BJ (cell line): ENCODE measurements around the gene PACSIN2. TPM values are rescaled to one million over a fixed set of nuclear protein-coding genes. Genes with fewer than 3 reads are reported as not detected.
"Not testable (repeated sequence)": the region's sequence is repeated elsewhere in the genome, so short reads cannot be mapped to it uniquely, and the experiment has no call there.

Source experiments
- CTCF ChIA-PET: fragments of 350-600 bp; formaldehyde crosslinking; extraction: SDS; loops from one replicate; lab custom pipeline; 2021; ENCODE audit warnings: antibody characterized with exemption, inconsistent platforms; lab: Yijun Ruan, JAX
- POLR2A ChIA-PET: fragments of 300-600 bp; sonication (Branson Sonifier 250); formaldehyde crosslinking; extraction: SDS; loops from one replicate; lab custom pipeline; 2021; ENCODE audit warnings: antibody characterized with exemption; lab: Charles Lee
- DNase-seq: peaks from one replicate; pipeline ENCODE4 v3.0.0-alpha.2; 2011; ENCODE audit warnings: low read depth
- H3K27me3 ChIP-seq: 2 replicates; pipeline ENCODE4 v1.6.0; 2011; ENCODE audit warnings: low read length; ENCODE audit not compliant: control insufficient read depth, insufficient read depth
- H3K36me3 ChIP-seq: 2 replicates; pipeline ENCODE4 v1.5.1; 2011; ENCODE audit warnings: low read length; ENCODE audit not compliant: control insufficient read depth, insufficient read depth
- H3K4me3 ChIP-seq: 2 replicates; pipeline ENCODE4 v1.5.1; 2011; ENCODE audit warnings: low read depth, mild to moderate bottlenecking, control low read depth, low read length
- polyA plus RNA-seq: library from polyadenylated mRNA; depleted of rRNA; stranded (reverse); fragments of >200 nt; gene quantifications from 2 replicates; pipeline ENCODE4 v1.2.3, GENCODE V29; 2011
- TF ChIP-seq, protein P1 (sequence below): IDR thresholded peaks from 2 replicates; pipeline ENCODE4 v1.5.1; 2011; ENCODE audit warnings: low read depth, mild to moderate bottlenecking, control low read depth, inconsistent platforms, low read length, moderate library complexity; ENCODE audit not compliant: insufficient read depth

Gene PACSIN2
- polyA plus RNA-seq, 1 experiment = 86.3 TPM

DNA sequence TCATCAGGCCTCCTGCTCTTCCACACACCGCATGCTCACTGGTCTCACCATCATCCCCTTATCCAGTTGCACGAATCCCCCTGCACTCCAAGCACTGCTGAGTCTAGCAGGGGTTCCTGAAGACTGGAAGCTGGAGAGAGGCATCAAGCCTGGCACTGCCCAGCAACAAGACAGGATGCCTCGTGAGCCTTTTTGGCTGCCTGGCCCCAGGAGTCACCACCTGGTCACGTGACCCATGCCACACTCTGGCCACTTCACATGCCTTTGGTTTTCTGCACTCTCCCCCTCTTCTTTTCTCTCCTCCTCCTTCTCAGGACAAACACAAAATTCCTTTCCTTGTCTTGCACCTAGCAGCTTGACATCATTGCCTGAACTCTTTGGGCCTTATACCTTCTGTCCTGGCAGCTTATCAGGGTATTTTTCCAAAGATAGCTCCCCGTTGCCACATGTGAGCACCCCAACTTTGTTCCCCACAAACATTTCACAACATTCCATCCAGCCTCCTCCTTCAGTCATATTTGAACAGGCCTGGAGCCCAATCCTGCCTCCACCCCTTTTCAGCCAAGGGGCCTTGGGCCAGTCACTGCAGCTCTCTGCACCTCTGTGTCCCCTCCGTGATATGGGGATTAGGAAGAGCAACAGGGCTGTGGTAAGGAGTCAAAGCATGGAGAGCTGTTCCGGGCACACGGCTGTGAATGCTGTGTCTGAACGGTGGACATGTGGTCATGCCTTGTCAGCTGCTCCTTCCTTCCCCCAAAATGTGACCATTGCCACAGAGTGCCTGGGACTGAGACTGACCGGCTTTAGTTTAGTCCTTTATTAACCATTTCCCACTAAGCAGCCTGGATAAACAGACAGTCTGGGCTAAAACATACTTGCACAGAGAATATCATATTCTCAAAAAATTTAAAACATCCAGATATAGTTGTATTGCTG lies 2.8 kb upstream of the PACSIN2 start:
- CTCF ChIA-PET = interaction anchor here (0.7 to 1.0 kb wide), 3 partner anchors 16 to 80 kb away, joined by 3 to 4 read pairs (median 3); no protein-coding TSS in a partner anchor
- POLR2A ChIA-PET = no interaction called here
- H3K27me3 ChIP-seq = no peaks in the 10 kb centered on the region

DNA sequence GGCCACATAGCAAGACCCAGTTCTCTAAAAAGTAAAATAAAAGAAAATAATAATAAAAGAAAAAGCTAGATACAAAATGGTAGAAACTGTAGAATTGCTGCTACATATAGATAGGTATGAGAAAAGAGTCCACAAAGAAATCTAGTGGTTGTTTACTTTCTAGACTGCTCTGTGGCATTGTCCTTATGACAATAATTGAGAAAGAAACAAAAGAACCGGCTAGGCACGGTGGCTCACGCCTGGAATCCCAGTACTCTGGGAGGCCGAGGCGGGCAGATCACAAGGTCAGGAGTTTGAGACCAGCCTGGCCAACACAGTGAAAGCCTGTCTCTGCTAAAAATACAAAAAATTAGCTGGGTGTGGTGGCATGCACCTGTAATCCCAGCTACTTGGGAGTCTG lies 1.2 kb upstream of the PACSIN2 start:
- CTCF ChIA-PET = interaction anchor here (2.6 kb wide), 1 partner anchor 18 kb away, joined by 10 read pairs; no protein-coding TSS in a partner anchor
- POLR2A ChIA-PET, H3K36me3 ChIP-seq, DNase-seq, H3K4me3 ChIP-seq, H3K27me3 ChIP-seq: not testable (repeated sequence)

More for the DNA sequence above, 2.8 kb upstream of the PACSIN2 start:
- TF ChIP-seq, protein P1, sequence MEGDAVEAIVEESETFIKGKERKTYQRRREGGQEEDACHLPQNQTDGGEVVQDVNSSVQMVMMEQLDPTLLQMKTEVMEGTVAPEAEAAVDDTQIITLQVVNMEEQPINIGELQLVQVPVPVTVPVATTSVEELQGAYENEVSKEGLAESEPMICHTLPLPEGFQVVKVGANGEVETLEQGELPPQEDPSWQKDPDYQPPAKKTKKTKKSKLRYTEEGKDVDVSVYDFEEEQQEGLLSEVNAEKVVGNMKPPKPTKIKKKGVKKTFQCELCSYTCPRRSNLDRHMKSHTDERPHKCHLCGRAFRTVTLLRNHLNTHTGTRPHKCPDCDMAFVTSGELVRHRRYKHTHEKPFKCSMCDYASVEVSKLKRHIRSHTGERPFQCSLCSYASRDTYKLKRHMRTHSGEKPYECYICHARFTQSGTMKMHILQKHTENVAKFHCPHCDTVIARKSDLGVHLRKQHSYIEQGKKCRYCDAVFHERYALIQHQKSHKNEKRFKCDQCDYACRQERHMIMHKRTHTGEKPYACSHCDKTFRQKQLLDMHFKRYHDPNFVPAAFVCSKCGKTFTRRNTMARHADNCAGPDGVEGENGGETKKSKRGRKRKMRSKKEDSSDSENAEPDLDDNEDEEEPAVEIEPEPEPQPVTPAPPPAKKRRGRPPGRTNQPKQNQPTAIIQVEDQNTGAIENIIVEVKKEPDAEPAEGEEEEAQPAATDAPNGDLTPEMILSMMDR = no peak
- Histone ChIP-seq H3K36me3 (no peaks in the 10 kb centered on the region), H3K4me3 (no peak overlapping the region)
- no peak for DNase-seq

DNA sequence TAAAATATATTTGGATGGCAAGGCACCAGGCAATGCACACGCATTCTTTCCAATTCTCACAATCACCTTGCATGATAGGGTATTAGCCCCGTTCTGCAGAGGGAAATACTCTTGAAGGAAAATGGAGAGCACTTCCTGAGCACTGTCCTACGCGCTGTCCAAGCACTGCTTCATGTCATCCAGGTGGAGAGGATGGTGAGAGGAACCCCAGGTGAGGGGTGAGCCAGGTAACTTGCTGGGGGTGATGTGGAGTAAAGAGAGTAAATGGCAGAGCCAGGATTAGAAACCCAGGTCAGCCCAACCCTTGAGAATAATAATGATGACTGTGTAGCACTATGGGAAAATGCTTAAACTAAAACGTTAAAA lies 711 bp upstream of the PACSIN2 start:
- Histone ChIP-seq H3K36me3 (no peaks in the 10 kb centered on the region), H3K4me3 (peak overlapping the region; percentile 59), H3K27me3 (no peaks in the 10 kb centered on the region)
- ChIA-PET POLR2A (interaction anchor here (0.6 to 0.8 kb wide), 5 partner anchors 12 to 316 kb away, joined by 7 to 16 read pairs (median 13); no protein-coding TSS in a partner anchor), CTCF (interaction anchor here (1.0 to 2.6 kb wide), 3 partner anchors 11 to 18 kb away, joined by 3 to 10 read pairs (median 3); no protein-coding TSS in a partner anchor)
- DNase-seq = no peak
- TF ChIP-seq, protein P1 = no peak

DNA sequence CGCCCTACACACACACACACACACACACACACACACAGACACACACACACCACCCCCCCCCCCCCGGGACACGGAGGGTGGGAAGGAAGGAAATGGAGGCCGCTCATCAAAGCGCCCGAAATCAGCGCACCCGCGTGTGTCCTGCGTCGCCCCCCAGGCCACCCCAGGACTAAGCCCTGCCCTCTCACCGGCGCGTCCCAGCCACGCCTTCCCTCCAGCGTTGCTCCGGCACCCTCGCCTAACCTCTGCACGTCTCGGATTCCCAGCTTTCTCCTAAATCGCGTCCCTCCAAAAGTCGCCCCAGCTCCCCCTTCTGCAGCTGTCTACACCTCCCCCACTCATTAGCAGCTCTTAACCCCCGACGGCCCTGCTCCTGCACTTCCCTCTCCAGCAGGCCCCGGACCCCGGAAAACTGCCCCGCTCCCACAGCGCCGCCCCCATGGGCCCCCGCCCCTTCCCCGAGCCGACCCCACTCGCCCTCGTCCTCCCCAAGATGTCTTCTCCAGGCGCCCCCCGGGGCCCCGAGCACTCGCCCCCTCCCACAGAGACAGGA lies 557 bp downstream of the PACSIN2 start:
- DNase-seq = no peak
- TF ChIP-seq, protein P1 = no peak
- POLR2A ChIA-PET = interaction anchor here (1.3 kb wide), 1 partner anchor 19 kb away, joined by 4 read pairs; no protein-coding TSS in a partner anchor
- Histone ChIP-seq H3K27me3 (no peaks in the 10 kb centered on the region), H3K4me3 (peak overlapping the region; percentile 55), H3K36me3 (no peaks in the 10 kb centered on the region)
- CTCF ChIA-PET = interaction anchor here (0.7 to 2.6 kb wide), 4 partner anchors 10 to 147 kb away, joined by 3 to 10 read pairs (median 4); no protein-coding TSS in a partner anchor

DNA sequence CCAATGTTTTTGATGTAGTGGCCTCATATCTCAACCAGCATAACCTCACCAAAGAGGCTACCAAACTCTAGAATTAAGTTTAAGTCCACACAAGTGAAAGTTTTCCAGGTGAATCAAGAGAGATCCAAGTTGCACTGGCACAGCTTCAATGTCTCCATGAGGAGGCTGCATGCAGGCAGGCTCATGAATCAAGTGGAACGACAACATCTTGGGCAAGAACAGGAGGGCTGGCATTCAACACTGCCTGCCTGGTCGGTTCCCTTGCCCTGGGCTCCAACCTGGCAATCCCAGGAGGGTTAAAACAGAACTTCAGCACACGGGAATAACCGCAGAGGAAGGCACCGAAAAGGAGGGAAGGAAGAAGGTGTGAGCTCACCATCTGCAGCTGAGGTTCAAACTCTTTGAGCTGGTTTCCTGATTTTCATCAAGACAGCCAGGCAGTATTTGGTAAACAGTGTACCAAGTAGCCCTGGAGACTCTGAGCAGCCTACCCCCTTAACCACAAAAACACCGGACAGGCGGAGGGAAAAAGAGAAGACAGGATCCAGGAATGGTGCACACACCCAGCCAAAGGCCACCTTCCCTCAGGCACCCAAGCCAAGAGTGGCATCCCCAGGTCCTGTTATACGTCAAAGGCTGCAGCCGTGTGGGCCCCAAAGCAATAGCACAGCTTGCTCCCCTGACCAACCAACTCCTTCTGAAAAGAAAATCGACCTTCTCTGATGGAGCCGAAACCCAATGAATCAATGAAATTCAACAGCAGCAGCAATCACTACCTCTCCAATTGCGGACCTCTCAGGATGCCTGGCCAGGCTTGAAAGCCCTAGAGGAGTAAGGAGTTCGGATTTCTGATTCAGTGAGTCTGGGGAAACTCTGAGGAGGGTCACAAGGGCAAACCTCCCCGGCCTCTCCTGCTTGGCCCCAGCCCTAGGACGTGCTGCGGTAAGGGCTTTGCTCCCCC lies 1.3 kb downstream of the PACSIN2 start:
- CTCF ChIA-PET = interaction anchor here (1.0 to 2.0 kb wide), 5 partner anchors 9 to 146 kb away, joined by 3 to 4 read pairs (median 3); no protein-coding TSS in a partner anchor

More for the DNA sequence above, 1.3 kb downstream of the PACSIN2 start:
- no peaks in the 10 kb centered on the region for H3K27me3 ChIP-seq
- POLR2A ChIA-PET = interaction anchor here (1.3 kb wide), 1 partner anchor 19 kb away, joined by 4 read pairs; no protein-coding TSS in a partner anchor
- no peak for DNase-seq
- no peaks in the 10 kb centered on the region for H3K36me3 ChIP-seq
- TF ChIP-seq, protein P1 = no peak
- H3K4me3 ChIP-seq = peak overlapping the region; percentile 55
